NCI-H2196 treated with DMSO at 0.1 percent for 48 hours (cell line): ENCODE measurements around the gene CEP295NL.
A peak's percentile ranks its signal among the peaks of the same experiment; 100 is the strongest.
"Not testable (repeated sequence)": the region's sequence is repeated elsewhere in the genome, so short reads cannot be mapped to it uniquely, and the experiment has no call there.

ENCODE experiments used
- DNase-seq: peaks from one replicate; lab custom pipeline; 2025; ENCODE audit not compliant: unreplicated experiment; lab: John Stamatoyannopoulos, UW

The CEP295NL gene, protein sequence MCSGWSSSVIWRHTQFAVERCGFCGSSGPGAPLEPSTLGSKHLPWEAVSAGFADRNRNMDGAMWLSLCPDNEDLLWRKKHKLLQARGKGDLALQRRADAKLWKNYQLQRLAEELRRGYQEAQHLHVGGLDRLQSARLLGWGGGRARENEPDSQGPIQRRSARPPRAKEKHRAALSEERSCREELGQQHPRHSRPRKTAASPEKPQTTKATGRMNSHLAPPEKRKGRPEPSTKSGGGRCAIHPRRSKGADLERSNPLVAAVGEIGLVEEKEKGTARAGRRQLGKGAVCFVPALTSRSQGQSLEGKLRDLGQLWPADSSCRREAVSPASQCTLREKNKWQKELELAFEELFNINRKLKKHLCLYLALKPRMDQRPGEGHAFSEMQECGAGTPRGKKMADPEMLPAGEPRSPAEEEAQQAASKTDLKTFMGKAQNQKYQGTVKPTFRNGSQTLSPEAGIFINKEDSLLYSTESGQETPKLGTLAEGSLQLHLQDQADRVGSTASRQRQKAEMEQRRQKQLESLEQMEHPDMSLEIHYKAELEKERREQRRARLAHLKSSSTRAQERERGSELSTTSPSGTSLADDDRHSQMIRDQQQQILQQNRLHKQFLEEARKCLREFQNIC

DNA sequence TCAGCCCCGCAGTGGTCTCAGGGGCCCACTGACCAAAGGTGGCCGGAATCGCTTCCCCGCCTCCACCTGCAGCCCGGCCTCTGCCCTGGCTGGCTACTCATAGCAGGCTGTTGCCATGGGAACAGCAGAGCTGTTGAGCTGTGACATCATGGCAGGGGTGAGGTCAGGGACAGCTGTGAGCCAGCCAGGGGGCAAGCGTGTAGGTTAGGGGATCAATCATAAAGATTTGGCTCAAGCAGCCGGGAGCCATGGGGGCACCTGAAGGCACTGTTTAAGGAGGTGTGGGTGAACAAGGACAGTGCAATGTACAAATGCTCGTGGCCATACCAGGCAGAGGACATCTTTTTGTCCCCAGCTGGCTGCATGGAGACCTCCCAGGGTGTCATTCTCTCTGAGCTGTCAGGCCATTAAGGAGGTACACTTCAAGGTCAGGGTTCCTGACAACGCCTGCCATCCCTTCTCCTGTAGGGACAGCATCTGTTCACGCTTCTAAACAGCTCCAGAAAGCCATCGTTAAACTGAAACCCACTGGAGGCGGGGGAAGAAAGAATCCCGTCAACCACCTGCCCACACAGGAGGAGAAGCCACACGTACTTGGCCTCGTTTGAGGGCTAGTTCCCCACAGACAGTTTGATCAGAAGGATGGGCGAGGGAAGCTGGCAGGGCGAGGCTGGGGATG lies at the start of gene CEP295NL:
Gene CEP295NL, minus strand, starts transcription at position 101 of the 679 bp plus-strand sequence. CDS start 1,373 bp downstream, outside the sequence.
- DNase-seq, result peak; percentile 38

DNA sequence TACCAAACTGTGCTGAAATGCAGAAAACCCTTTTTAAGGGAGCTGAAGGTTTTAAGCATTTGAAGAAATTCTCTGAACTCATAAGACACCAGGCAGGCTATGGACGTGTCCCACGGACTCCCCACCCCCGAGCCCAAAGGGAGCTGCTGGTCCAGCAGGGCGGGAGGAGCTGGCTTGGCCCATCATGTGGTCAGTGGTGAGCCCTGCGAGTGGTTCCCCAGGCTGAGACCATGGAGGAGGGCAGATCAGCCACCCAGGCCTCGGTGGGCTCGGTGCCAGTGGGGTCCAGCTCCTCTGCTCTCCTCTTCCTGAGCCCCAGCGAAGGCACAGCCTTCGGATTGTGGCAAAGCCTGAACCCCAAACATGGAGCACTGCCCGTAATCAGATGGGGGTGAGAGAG lies 49.7 kb upstream of the CEP295NL start:
- DNase-seq, result no peak

DNA sequence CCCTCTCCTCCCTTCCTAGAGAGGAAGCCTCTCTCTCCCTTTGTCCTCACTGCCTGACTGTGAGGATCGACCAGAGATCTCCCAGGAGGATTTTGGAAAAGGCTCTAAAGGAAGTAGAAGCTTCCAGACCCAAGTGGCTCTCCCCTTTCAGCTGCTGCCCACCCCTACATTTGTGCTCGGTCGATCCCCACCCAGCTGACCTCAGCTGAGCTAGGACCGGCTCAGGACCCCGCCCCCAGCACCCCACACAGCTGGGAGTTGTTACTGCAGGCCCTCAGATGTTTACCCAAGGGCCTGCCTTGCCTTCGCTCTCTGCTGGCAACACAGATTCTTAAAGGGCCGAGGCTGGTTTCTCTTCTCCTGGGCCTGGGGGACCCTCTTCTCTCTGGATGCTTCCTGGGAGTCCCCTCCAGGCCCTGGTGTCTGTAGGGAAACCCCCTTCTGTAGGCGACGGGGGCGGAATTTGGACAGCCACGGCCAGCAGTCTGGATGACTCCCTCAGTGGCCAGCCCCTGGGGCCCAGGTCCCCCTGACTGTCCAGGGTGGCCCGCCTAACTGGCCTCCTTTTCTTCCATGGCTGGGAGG lies 49.1 kb upstream of the CEP295NL start:
- no peak for DNase-seq

DNA sequence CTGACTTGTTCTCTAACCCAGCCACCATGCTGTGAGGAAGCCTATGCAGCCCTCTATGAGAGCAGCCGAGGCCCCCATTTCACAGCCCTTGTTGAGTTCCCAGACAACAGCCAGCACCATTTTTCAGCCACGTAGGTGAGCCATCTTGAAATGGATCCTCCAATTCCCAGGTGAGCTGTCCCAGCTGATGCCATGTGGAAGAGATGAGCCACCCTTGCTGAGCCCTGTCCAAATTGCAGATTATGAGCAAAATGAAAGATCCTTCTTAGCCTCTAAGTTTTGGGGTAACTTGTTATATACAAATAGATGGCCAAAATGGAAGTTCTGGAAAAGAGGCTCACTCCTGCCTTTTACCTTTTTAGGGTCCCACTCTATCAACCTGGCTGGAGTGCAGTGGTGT lies 47.9 kb upstream of the CEP295NL start:
- DNase-seq, result no peak

DNA sequence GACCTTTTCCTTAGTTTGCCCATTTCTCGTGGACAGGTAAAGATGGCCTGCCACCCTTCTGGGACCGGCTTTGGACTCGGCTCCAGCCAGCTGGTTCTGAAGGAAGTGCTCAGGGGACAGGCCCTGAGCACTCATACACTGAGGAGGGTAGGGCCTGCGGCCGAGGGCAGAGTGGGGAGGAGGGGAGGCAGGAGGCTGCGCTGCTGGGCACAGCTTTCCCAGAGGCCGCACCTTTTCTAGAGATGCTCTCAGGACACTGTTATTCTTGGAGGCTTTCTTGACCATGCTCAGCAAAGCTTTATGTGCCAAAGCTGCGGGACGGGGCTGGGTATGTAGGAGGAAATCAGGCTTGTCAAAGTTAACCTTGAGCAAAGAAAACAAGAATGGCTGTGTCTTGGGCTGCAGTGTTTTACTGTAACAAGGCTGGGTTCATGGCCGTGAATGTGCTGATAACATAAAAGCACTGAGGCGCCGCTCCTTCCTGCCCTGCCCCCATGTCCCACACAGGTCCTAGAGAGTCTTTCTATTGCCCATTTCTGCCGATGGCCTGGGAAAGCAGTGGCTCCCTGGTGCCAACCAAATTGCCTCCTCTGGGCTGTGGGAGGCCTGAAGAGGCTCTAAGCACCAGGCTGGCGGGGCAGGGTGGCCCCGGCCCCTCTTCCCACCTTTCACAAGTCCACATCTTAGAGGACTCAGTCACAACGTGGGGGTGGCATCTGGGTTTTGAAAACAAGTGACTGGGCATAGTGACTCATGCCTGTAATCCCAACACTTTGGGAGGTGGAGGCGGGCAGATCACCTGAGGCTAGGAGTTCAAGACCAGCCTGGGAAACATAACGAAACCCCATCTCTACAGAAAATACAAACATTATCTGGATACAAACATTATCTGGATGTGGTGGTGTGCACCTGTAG lies 44.5 kb upstream of the CEP295NL start:
- DNase-seq, result no peak

DNA sequence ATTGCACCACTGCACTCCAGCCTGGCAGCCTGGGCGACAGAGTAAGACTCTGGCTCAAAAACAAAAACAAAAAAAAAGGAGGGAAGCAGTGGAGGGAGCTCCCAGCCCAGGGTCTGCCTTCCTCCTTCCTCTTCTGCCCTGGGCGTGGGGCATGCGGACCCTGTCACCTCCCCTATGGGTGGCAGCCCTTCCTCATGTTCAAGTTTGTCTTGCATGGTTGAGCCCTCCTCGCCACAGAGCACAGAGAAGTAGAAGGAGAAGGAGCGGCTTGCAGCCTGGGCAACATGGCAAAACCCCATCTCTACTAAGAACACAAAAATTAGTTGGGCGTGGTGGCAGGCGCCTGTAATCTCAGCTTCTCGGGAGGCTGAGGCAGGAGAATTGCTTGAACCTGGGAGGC lies 43.6 kb upstream of the CEP295NL start:
- no peak for DNase-seq

DNA sequence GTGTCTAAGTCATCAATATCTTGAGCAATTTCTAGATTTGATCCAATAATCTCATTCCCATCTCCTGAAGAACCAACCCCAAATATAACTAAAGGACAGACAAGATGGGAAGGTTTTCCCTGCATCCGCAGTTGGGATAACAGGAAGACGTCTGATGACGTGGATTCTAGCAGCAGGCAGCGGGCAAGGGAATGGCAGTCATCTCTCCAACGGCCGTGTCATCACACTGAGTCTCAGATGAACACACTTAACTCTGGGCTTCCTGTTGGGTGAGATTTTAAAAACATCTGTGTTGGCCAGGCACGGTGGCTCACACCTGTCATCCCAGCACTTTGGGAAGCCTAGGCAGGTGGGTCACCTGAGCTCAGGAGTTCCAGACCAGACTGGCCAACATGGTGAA lies 43.1 kb upstream of the CEP295NL start:
- DNase-seq, result no peak

DNA sequence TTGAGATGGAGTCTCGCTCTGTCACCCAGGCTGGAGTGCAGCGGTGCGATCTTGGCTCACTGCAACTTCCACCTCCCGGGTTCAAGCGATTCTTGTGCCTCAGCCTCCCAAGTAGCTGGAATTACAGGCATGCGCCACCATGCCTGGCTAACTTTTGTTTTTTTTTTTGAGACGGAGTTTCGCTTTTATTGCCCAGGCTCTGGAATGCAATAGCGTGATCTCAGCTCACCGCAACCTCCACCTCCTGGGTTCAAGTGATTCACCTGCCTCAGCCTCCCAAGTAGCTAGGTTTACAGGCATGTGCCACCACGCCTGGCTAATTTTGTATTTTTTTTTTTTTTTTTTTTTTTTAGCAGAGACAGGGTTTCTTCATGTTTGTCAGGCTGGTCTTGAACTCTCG lies 42.5 kb upstream of the CEP295NL start:
- not testable (repeated sequence) for DNase-seq

DNA sequence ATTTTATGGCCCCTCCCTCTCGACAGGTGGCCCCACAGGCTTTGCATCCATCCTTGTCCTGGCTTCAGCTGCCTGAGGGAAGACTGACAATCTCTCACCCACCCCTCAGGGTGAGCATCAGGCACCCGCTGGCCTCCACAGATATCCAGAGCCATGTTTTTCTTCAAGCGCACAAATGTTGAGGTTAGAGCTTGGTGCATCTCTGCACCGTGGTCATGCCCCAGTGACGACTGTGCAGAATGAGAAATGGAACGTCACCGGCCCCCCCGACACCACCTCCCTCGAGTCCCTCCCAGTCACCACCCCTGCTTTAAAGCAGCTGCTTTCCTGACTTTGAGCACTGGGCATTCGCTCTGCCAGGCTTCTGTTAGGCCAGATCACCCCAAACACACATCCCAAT lies 42.0 kb upstream of the CEP295NL start:
- no peak for DNase-seq

DNA sequence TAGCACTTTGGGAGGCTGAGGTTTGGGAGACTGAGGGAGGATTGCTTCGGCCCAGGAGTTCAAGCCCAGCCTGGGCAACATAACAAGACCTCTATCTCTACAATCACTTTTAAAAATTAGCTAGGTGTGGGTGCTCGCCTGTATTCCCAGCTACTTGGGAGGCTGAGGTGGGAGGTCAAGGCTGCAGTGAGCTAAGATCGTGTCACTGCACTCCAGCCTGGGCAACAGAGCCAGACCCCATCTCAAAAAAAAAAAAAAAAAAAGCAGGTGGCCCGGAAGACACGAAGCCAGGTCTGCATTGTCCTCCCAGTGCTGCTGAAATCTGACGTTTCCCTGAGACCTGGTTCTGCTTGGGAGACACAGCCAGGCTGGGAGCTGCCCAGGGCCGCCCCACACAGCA lies 41.0 kb upstream of the CEP295NL start:
- no peak for DNase-seq

DNA sequence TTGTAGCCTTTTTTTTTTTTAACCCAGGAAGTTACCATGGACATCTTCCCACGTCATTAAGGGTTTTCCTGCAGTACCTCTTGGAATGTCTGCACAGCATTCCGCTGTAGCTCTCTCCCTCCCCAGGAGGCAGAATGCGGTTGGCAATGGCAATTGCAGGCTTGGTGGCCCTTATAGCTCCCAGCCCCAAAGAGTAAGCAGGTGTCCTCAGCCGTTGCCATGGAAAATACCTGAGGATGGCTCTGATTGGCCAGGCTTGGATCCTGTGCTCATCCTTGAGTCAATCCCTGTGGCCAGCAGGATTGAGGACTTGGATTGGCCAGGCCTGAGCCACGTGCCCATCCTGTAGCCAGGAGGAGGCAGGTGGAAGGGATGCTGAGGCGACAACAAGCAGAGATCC lies 37.7 kb upstream of the CEP295NL start:
- peak; percentile 87 for DNase-seq

DNA sequence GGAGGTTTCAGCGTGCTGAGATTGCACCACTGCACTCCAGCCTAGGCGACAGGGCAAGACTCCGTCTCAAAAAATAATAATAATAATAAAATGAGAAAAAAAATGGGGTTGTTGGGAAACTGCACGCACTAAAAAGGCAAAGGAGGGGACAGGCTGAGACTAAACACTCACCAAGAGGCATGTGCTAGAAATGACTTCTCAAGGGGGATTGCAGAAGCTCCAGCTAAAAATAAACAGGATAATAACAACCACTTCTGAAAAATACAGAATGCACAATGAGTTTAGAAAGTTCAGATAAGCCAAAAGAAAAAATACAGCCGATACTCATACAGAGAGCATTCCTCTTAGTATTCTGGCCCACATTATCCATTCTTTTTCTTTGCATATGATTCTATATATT lies 37.3 kb upstream of the CEP295NL start:
- DNase-seq, result no peak

DNA sequence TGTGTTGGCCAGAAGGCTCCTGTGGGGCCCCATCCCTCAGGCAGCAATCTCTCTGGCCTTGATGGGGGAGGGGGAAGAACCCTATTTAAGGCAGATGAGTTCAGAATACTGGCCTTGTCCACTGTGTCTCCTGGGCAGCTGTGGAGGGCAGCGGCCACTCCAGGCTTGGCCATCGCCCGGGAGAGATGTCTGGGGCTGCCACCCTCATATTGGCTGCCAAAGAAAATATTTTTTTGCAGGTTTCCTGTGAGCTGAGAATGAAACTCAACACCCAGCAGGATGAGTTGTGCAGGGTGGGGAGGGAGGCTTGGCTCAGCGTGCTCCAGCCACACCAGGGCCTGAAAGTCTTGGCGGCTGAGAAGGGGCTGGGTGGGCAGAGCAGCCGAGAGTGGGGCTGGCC lies 36.6 kb upstream of the CEP295NL start:
- no peak for DNase-seq

DNA sequence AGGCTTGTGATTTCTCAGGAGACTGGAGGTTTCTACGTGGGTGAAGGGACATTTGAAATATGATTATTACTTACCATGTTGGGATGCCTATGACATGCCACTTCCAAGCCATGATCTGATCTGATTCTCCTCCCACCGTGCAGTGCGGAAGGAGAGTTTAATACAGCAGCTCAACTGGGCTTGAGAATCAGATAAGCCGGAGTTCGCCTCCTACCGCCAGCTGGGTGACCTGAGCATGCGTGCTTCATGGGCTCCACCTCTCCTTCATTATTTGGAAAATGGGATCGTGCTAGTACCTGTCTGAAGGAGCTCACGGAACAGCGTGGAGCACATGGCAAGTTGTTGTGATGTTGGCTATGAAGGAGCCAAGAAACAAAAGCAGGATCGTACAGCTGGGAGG lies 34.6 kb upstream of the CEP295NL start:
- DNase-seq, result no peak

DNA sequence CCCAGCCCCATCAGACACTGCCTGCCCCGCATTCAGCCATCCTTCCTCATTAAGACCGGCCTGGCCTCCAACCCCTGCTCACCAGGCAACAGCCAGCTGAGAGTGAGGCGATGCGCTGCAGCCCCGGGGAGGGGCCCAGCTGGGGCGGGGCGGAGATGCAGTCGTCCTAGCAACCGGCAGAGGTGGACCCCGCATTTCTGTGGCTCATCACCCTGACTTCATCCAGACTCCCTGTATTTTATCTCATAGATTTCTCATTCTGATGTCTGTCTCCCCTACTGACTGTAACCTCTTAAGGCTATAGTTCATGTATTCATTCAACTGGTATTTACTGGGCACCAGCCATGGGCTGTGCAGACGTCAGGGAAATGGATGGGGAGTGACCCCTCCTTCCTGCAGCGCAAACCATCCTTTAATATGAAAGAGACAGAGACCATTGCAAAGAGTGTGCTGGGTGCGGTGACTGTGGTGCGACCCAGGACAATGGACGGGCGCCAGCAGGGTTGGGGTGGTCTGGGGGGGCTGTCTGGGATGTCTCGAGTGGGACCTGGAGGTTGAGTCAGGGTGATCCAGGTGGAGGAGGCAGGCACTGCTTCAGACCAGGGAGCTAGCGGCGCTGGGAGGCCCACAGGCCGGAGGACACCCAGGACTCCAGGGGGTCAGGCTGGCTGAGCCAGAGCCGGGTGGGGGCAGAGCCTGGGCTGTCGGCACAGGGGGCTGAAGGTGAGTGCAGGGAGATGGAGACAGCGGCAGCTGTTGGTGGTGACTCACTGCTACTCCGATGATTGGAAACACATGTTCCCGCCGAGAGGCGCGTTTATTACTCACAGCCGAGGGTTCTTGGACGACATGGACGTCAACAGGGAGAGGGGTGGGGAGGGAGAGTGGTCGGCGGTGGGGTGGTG lies 32.7 kb upstream of the CEP295NL start:
- DNase-seq, result no peak

DNA sequence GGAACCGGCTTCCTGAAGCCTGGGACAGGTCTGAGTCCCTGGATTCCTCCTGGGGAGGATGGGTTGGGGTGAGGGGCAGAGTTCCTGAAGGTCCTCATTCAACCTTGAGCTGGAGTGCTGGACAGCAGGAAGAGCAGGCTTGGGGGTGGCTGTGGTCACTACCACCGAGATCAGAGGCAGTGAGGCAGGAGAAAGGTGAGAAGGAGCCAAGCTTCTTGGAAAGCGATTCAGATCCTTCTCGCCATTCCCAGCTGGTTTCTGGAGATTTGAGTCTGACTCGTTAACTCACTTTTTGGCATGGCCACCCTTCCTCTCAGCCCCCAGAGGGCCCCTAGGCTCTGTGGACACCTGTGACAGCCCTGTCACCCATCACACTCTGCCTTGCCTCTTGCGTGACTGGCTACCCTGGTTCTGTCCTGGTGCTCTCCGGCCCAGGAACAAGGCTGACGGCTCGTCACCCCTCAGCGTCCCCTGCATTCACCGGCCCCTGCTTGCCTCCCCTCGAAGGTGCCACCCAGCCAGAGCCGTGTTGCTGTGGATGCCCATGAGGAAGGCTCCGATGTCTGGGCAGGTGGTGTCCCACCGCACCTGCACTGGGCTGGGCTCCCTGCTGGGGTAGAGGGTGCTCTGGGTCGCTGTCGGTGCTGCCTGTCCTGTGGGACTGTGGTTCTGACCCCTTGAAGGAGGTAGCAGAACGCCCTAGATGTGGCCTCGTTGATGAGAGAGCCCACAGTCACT lies 31.8 kb upstream of the CEP295NL start:
- no peak for DNase-seq

DNA sequence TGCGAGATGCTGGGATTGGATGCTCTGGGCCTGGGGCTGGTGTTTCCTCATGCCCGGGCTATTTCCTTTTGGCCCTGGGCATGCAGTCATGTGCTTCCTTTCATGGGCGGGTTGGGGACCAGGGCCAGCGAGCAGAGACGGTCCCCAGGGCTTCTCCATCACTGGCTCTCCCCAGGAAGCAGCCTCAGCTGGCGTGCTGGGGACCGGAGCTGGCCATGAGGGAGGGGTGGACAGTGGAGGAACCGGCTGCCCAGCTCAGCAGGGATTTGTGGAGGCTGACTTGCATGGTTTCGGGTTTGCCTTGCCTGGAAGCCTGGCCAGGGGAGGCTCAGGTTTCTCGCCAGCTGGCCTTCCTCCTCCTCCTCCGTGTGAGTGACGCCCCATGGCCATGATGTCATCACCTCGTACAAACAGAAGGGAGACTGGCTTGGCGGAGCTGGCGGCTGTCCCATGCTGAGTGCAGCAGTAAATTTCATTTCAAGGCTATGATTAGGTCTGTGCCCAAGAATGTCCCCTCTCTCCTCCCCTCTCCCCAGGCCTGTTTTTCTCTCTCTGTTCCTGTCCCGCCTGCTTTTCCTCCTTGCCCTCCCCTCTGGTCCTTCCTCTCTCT lies 31.1 kb upstream of the CEP295NL start:
- DNase-seq, result peak; percentile 99
